ENCODE data around the gene RGS16. TPM values are rescaled to one million over a fixed set of nuclear protein-coding genes. Genes with fewer than 3 reads are reported as not detected.

RGS16 gene
- total RNA-seq, 1 donor from 2014 or later, result under 0.01 TPM

- DNase-seq (ENCODE audit: low read depth, low spot score), result no peak
These were observed 25.4 kb upstream of the RGS16 start for GRCh38 chr1:182629499-182630096.

GRCh38 chr1:182629080-182629479 lies 24.9 kb upstream of the RGS16 start:
- DNase-seq (ENCODE audit: low read depth, low spot score), result no peak

GRCh38 chr1:182628657-182629056 lies 24.5 kb upstream of the RGS16 start:
- DNase-seq (ENCODE audit: low read depth, low spot score), result no peak

- DNase-seq (ENCODE audit: low read depth, low spot score), result no peak
These were observed 23.4 kb upstream of the RGS16 start for GRCh38 chr1:182627622-182628021.

GRCh38 chr1:182626527-182626926 lies 22.3 kb upstream of the RGS16 start:
- no peak for DNase-seq (ENCODE audit: low read depth, low spot score)

- DNase-seq (ENCODE audit: low read depth, low spot score), result no peak
These were observed 21.7 kb upstream of the RGS16 start for GRCh38 chr1:182625719-182626504.

- DNase-seq (ENCODE audit: low read depth, low spot score), result no peak
These were observed 20.8 kb upstream of the RGS16 start for GRCh38 chr1:182625024-182625423.

- DNase-seq (ENCODE audit: low read depth, low spot score), result no peak
These were observed 20.4 kb upstream of the RGS16 start for GRCh38 chr1:182624577-182624976.

- no peak for DNase-seq (ENCODE audit: low read depth, low spot score)
These were observed 18.8 kb upstream of the RGS16 start for GRCh38 chr1:182622901-182623528.

GRCh38 chr1:182621906-182622305 lies 17.7 kb upstream of the RGS16 start:
- no peak for DNase-seq (ENCODE audit: low read depth, low spot score)

GRCh38 chr1:182620924-182621585 lies 16.9 kb upstream of the RGS16 start:
- DNase-seq (ENCODE audit: low read depth, low spot score), result no peak

GRCh38 chr1:182617734-182618351 lies 13.7 kb upstream of the RGS16 start:
- no peak for DNase-seq (ENCODE audit: low read depth, low spot score)

GRCh38 chr1:182617014-182617429 lies 12.8 kb upstream of the RGS16 start:
- no peak for DNase-seq (ENCODE audit: low read depth, low spot score)

- DNase-seq (ENCODE audit: low read depth, low spot score), result no peak
These were observed 12.2 kb upstream of the RGS16 start for GRCh38 chr1:182616130-182617013.

GRCh38 chr1:182615468-182616129 lies 11.4 kb upstream of the RGS16 start:
- DNase-seq (ENCODE audit: low read depth, low spot score), result no peak

GRCh38 chr1:182614796-182615454 lies 10.7 kb upstream of the RGS16 start:
- DNase-seq (ENCODE audit: low read depth, low spot score), result no peak

- no peak for DNase-seq (ENCODE audit: low read depth, low spot score)
These were observed 7.6 kb upstream of the RGS16 start for GRCh38 chr1:182611787-182612186.

- DNase-seq (ENCODE audit: low read depth, low spot score), result no peak
These were observed 7.1 kb upstream of the RGS16 start for GRCh38 chr1:182611326-182611725.

GRCh38 chr1:182610606-182611194 lies 6.5 kb upstream of the RGS16 start:
- DNase-seq (ENCODE audit: low read depth, low spot score), result no peak
